T-helper 9 cell (primary cell): Measurements from ENCODE around the gene RARA.
"Not testable (repeated sequence)": the region's sequence is repeated elsewhere in the genome, so short reads cannot be mapped to it uniquely, and the experiment has no call there.

ENCODE experiments used
- DNase-seq: peaks from one replicate; pipeline ENCODE4 v3.0.0-alpha.2; 2020

The RARA gene

GRCh38 chr17:40382251-40382650 is 73.3 kb downstream of the RARA start:
- no peak for DNase-seq

- DNase-seq, result not testable (repeated sequence)
These were observed 77.6 kb downstream of the RARA start for GRCh38 chr17:40386555-40386954.

- DNase-seq, result no peak
These were observed 90.2 kb downstream of the RARA start for GRCh38 chr17:40399185-40399584.

DNA sequence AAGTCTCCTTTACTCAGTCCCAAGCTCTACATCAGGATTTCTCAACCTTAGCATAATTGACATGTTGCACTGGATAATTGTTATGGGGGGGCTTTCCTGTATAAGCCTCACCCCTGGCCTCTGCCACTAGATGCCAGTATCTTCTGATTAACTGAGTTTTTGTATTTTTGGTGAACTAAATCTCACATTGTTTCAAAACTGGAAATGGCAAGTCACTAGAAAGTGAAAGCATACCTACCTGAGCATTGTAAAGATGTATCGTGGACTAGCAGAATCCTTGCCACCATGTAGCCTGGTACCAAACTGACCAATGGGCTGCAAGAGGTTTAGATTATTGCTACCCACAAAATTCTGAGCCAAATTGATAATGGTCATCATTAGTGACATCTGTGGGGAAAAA is 93.7 kb downstream of the RARA start:
- no peak for DNase-seq

GRCh38 chr17:40404003-40404402 is 95.0 kb downstream of the RARA start:
- DNase-seq, result no peak
